ENCODE results near the gene FHL3.

GRCh38 chr1:38039331-38040088 is 34.2 kb upstream of the FHL3 start:
- TF ChIP-seq POLR2A (IDR thresholded peaks at IDR 0.05) = no peak
- TF ChIP-seq, protein P1, sequence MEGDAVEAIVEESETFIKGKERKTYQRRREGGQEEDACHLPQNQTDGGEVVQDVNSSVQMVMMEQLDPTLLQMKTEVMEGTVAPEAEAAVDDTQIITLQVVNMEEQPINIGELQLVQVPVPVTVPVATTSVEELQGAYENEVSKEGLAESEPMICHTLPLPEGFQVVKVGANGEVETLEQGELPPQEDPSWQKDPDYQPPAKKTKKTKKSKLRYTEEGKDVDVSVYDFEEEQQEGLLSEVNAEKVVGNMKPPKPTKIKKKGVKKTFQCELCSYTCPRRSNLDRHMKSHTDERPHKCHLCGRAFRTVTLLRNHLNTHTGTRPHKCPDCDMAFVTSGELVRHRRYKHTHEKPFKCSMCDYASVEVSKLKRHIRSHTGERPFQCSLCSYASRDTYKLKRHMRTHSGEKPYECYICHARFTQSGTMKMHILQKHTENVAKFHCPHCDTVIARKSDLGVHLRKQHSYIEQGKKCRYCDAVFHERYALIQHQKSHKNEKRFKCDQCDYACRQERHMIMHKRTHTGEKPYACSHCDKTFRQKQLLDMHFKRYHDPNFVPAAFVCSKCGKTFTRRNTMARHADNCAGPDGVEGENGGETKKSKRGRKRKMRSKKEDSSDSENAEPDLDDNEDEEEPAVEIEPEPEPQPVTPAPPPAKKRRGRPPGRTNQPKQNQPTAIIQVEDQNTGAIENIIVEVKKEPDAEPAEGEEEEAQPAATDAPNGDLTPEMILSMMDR (IDR thresholded peaks at IDR 0.05) = no peak
